ENCODE measurements around the gene MITF. TPM values are rescaled to one million over a fixed set of nuclear protein-coding genes. Genes with fewer than 3 reads are reported as not detected.
A peak's percentile ranks its signal among the peaks of the same experiment; 100 is the strongest.
"Not testable (repeated sequence)": the region's sequence is repeated elsewhere in the genome, so short reads cannot be mapped to it uniquely, and the experiment has no call there.

Gene MITF
- total RNA-seq, 1 donor from 2014 or later, result 8.7 TPM

- H3K9me3 Mint-ChIP-seq, result peaks cover 6% of the 10 kb centered on the region
- TF ChIP-seq CTCF (conservative IDR thresholded peaks at IDR 0.05), result no peak
- no peak overlapping the region for H3K27ac Mint-ChIP-seq
- no peak overlapping the region for H3K4me3 Mint-ChIP-seq
- no peaks in the 10 kb centered on the region for H3K36me3 Mint-ChIP-seq
- no peaks in the 10 kb centered on the region for H3K27me3 Mint-ChIP-seq
- no peak for DNase-seq (ENCODE audit: extremely low spot score, unreplicated experiment)
- no peaks in the 10 kb centered on the region for H3K4me1 Mint-ChIP-seq (ENCODE audit: unreplicated experiment)
These were observed 175.1 kb downstream of the MITF start for GRCh38 chr3:69914395-69914794.

GRCh38 chr3:69915726-69916125, 176.5 kb downstream of the MITF start:
- H3K27me3 Mint-ChIP-seq, result no peaks in the 10 kb centered on the region
- H3K9me3 Mint-ChIP-seq, result peaks cover 6% of the 10 kb centered on the region
- no peak overlapping the region for H3K27ac Mint-ChIP-seq
- no peaks in the 10 kb centered on the region for H3K4me1 Mint-ChIP-seq (ENCODE audit: unreplicated experiment)
- no peak overlapping the region for H3K4me3 Mint-ChIP-seq
- no peaks in the 10 kb centered on the region for H3K36me3 Mint-ChIP-seq
- no peak for DNase-seq (ENCODE audit: extremely low spot score, unreplicated experiment)
- no peak for TF ChIP-seq CTCF (conservative IDR thresholded peaks at IDR 0.05)

GRCh38 chr3:69920009-69920408, 180.7 kb downstream of the MITF start:
- H3K27ac Mint-ChIP-seq; DNase-seq (ENCODE audit: extremely low spot score, unreplicated experiment); H3K27me3 Mint-ChIP-seq; H3K36me3 Mint-ChIP-seq; H3K4me3 Mint-ChIP-seq; H3K4me1 Mint-ChIP-seq (ENCODE audit: unreplicated experiment); H3K9me3 Mint-ChIP-seq: not testable (repeated sequence)
- TF ChIP-seq CTCF (conservative IDR thresholded peaks at IDR 0.05), result peak; percentile 67

GRCh38 chr3:69921651-69922050, 182.4 kb downstream of the MITF start:
- no peaks in the 10 kb centered on the region for H3K36me3 Mint-ChIP-seq
- no peaks in the 10 kb centered on the region for H3K4me1 Mint-ChIP-seq (ENCODE audit: unreplicated experiment)
- H3K9me3 Mint-ChIP-seq, result no peaks in the 10 kb centered on the region
- no peak overlapping the region for H3K4me3 Mint-ChIP-seq
- TF ChIP-seq CTCF (conservative IDR thresholded peaks at IDR 0.05), result no peak
- H3K27ac Mint-ChIP-seq, result no peak overlapping the region
- no peak for DNase-seq (ENCODE audit: extremely low spot score, unreplicated experiment)
- no peaks in the 10 kb centered on the region for H3K27me3 Mint-ChIP-seq

GRCh38 chr3:69922521-69923000, 183.3 kb downstream of the MITF start:
- Mint-ChIP-seq H3K27me3 (no peaks in the 10 kb centered on the region), H3K4me3 (no peak overlapping the region), H3K36me3 (no peaks in the 10 kb centered on the region), H3K4me1 (ENCODE audit: unreplicated experiment) (no peaks in the 10 kb centered on the region), H3K9me3 (no peaks in the 10 kb centered on the region), H3K27ac (no peak overlapping the region)
- no peak for TF ChIP-seq CTCF (conservative IDR thresholded peaks at IDR 0.05)
- no peak for DNase-seq (ENCODE audit: extremely low spot score, unreplicated experiment)

- no peak for TF ChIP-seq CTCF (conservative IDR thresholded peaks at IDR 0.05)
- H3K9me3 Mint-ChIP-seq, result no peaks in the 10 kb centered on the region
- H3K4me3 Mint-ChIP-seq, result no peak overlapping the region
- no peak for DNase-seq (ENCODE audit: extremely low spot score, unreplicated experiment)
- no peaks in the 10 kb centered on the region for H3K4me1 Mint-ChIP-seq (ENCODE audit: unreplicated experiment)
- no peaks in the 10 kb centered on the region for H3K36me3 Mint-ChIP-seq
- H3K27me3 Mint-ChIP-seq, result no peaks in the 10 kb centered on the region
- H3K27ac Mint-ChIP-seq, result no peak overlapping the region
These were observed 186.2 kb downstream of the MITF start for GRCh38 chr3:69925506-69925905.
